Peyer's patch (tissue), 4 donors: Measurements from ENCODE around the gene CLEC16A.

Experiments used
- POLR2A ChIP-seq, 2 donors: fragments of 450-650 bp; IDR thresholded peaks; one replicate each; pipeline ENCODE4 v1.5.1; 2017; ENCODE audit warnings: antibody characterized with exemption in 2 of 2, mild to moderate bottlenecking in 2 of 2, moderate library complexity in 2 of 2
- TF ChIP-seq, protein P1 (sequence below), 6 experiments: fragments of 450-650 bp in 4 of 6; fragments of 200-600 bp in 2 of 6; sonication (generic) in 1 of 6; IDR thresholded peaks; one replicate each; pipeline ENCODE4 v1.5.1; 2017 to 2019; ENCODE audit warnings: antibody characterized with exemption in 6 of 6, mild to moderate bottlenecking in 3 of 6, moderate library complexity in 1 of 6

DNA sequence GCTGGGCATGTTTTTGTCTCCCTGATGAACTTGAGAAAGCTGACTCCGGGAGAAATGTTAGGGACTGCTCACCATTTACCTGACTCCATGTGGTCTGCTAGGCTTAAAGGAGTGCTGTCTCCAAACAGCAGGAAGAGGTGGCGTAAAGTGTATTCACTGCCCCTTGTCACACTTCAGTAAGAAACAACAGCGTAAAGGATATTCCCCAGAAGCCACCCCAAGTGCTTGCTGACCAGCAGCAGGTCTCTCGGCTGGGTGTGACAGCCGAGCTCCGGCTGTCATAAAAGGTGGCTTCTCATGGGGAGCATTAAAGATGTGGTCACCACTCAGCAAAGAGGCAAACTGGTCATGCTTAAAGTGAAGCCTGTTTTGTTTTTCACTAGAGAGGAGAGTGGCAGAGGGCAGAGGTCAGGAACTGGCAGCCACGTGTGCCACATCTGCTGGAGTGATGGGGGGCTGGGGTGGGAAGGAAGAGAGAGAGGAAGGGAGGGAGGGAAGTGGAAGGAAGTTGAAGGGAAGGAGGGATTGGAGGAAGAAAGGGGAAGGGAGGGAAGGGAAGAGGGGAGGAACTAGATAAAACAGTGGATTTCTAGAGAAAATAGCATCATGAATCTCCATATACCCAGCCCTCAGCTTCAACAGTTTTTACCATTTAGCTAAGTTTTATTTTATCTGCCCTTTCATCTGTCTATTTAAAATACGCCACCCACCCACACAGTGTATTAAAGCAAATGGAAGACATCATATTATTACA is 119.3 kb downstream of the CLEC16A start:
- TF ChIP-seq, protein P1, sequence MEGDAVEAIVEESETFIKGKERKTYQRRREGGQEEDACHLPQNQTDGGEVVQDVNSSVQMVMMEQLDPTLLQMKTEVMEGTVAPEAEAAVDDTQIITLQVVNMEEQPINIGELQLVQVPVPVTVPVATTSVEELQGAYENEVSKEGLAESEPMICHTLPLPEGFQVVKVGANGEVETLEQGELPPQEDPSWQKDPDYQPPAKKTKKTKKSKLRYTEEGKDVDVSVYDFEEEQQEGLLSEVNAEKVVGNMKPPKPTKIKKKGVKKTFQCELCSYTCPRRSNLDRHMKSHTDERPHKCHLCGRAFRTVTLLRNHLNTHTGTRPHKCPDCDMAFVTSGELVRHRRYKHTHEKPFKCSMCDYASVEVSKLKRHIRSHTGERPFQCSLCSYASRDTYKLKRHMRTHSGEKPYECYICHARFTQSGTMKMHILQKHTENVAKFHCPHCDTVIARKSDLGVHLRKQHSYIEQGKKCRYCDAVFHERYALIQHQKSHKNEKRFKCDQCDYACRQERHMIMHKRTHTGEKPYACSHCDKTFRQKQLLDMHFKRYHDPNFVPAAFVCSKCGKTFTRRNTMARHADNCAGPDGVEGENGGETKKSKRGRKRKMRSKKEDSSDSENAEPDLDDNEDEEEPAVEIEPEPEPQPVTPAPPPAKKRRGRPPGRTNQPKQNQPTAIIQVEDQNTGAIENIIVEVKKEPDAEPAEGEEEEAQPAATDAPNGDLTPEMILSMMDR (IDR thresholded peaks at IDR 0.05), result no peak
- no peak for TF ChIP-seq POLR2A (IDR thresholded peaks at IDR 0.05)
